ENCODE data around the gene CFAP70.
A peak's percentile ranks its signal among the peaks of the same experiment; 100 is the strongest.

CFAP70 gene

GRCh38 chr10:73252445-73253224 lies 106.0 kb downstream of the CFAP70 start, which contains the start of gene MRPS16:
MRPS16 (minus strand) TSS chr10:73252644; CDS start chr10:73252482, 162 bp downstream.
- peak; percentile 83 to 84 for DNase-seq (ENCODE audit: low read depth in 2 of 2)

DNA sequence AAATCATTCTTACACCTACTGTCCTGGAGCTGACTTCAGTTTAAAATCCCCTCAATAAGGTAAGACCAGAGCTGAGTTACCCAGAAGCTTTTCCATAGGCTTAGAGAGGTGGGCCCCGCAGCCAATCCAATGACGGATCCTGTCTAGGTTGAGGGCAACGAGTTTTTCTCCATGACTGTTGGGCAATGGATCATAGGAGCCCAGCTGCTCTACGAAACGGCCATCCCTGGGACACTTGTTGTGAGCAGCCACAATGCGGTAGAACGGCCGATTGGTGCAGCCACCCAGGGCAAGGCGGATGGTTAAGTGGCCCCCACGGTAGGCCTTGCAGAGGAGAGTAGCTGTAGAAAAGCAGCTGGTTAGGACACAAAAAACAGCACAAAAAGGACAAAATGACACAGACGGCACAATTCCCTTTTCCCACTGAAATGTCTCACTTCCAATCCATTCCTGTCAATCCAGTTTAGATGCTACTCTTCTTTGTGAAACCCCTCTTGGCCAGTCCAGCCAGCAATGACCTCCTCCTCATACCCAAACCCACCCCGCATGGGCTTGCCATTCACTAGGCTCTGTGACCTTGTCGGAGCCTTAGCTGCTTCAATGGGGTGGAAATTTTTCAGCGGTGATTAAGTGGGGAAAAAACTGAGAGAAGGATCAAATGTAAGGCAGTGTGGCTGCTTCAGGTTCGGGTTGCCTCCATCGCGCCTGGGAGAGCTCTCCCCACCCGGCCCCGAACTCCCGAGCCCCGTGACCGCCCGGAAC lies 106.8 kb downstream of the CFAP70 start:
- no peak for DNase-seq (ENCODE audit: low read depth in 2 of 2)

GRCh38 chr10:73248259-73248724 lies 110.4 kb downstream of the CFAP70 start:
- DNase-seq (ENCODE audit: low read depth in 2 of 2), result no peak

GRCh38 chr10:73247509-73248258 lies 111.0 kb downstream of the CFAP70 start:
- DNase-seq (ENCODE audit: low read depth in 2 of 2), result no peak

GRCh38 chr10:73246646-73247508 lies 111.8 kb downstream of the CFAP70 start, which contains the start of gene DNAJC9:
DNAJC9 (minus strand) TSS chr10:73247255; CDS start chr10:73247189, 66 bp downstream.
- DNase-seq (ENCODE audit: low read depth in 2 of 2), result peak; percentile 88 to 95

- DNase-seq (ENCODE audit: low read depth in 2 of 2), result no peak
Observed at GRCh38 chr10:73246322-73246645, 112.4 kb downstream of the CFAP70 start.

- no peak for DNase-seq (ENCODE audit: low read depth in 2 of 2)
Observed at GRCh38 chr10:73244866-73245477, 113.7 kb downstream of the CFAP70 start.

DNA sequence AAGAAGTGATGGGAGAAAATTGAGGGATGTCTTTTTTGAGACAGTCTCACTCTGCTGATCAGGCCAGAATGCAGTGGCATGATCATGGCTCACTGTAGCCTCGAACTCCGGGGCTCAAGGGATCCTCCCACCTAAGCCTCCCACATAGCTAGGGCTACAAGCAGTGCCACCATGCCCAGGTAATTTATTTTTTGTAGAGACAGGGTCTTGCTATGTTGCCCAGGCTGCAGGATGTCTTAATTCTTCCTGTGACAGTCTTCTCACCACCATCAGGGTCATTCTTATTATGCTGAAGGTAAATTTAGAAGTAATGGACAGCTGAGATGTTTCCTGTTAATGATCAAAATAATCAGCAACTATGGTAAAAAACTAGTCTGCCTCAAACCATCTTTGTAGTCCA lies 118.8 kb downstream of the CFAP70 start:
- no peak for DNase-seq (ENCODE audit: low read depth in 2 of 2)

DNA sequence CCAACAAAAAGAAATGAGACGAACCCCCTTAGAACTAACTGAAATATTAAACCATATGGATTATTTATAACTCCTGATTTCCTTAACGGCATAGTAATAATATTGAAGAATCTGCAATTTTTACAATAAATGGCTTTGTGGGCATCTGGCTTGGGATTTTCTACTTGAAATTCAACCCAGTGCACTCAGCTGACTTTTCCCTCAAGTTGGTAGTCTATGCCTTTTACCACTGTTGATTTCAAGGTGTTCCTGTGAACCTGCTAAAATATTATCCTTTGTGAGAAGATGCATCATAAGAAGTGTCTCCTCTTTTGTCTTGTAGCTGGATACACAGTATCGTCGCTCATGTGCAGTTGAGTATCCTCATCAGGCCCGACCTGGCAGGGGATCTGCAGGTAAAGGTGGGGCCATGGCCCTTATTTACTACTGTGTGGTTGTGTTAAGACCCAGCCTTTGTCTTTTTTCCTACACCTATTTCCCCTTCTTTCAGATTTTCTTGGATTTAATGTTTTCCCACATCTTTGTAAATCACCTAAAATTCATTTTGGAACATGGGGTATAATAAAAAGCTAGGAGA lies 119.6 kb downstream of the CFAP70 start:
- no peak for DNase-seq (ENCODE audit: low read depth in 2 of 2)

- no peak for DNase-seq (ENCODE audit: low read depth in 2 of 2)
Observed at GRCh38 chr10:73234695-73235094, 124.0 kb downstream of the CFAP70 start.

DNA sequence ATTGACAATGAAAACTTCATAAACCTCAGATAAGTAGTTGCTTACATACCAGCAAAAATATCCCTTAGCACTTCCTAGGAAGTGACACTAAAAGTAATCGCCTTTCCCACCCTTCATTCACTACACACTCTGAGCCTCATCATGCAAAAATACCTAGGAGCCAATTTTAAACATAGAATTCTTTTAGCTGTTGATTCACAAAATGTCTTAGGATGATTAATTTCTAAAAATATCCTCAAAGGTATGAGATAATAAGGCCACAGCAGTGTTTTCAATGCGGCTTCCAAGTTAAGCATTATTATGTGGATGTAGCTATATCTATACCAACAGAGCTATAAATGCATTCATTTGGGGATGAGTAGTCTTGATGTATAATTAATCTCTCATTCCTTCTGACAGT lies 124.8 kb downstream of the CFAP70 start:
- DNase-seq (ENCODE audit: low read depth in 2 of 2), result no peak

- DNase-seq (ENCODE audit: low read depth in 2 of 2), result no peak
Observed at GRCh38 chr10:73232887-73233286, 125.8 kb downstream of the CFAP70 start.

DNA sequence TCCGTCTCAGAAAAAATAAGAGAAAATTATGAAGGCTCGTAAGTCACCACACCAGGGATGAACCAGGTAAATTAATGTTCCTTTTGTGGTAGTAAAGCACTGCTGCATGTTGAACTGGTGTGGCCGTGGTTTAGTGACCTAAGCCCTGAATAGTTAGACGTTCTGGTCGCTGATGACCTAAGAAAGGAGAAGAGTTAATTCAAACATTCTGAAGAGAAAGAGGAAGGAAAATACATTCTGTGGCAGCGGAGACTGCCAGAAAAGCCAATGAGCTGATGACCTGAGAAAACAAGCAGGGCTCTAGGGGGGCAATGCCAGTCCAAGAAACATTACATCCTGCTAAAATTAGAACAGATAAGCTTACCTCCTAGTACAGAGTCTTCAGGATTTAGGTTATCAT lies 129.1 kb downstream of the CFAP70 start:
- DNase-seq (ENCODE audit: low read depth in 2 of 2), result no peak

DNA sequence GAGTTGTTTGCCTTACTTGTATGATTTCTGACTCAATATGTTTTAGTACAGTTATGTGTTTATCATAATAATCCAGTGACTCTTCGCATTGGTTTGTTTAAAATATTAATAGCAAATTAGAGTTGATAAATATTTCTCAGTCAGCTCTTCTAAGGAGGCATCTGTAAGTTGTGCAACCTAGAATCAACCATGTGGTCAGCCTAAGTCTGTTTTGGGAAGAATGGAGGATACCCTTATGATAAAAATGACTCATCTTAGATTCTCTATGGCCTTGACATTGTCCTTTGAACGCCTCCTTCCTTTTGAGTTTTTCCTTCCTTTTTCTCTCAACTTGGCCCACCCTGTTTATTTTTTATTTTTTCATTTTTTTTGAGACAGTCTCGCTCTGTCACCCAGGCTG lies 130.4 kb downstream of the CFAP70 start:
- DNase-seq (ENCODE audit: low read depth in 2 of 2), result no peak

DNA sequence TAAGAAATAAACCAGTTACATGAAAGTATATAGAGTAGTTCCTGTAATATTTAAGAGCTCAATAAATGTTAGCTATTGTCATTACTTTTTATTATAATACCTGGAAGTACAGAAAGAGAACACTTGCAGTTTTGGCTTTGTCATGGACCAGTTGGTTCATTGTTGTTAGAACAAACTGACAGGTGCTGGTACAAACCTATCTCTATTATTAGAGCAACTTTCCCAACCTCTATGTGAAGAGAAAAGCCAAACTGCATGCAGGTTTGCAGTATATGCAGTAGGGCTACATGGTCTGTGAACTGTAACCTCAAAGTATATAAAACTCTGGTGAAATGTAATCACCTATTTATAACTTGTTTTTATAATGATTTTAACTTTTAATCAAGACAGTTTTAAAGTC lies 132.0 kb downstream of the CFAP70 start:
- DNase-seq (ENCODE audit: low read depth in 2 of 2), result no peak

- no peak for DNase-seq (ENCODE audit: low read depth in 2 of 2)
Observed at GRCh38 chr10:73225518-73225917, 133.1 kb downstream of the CFAP70 start.

- DNase-seq (ENCODE audit: low read depth in 2 of 2), result no peak
Observed at GRCh38 chr10:73220989-73221388, 137.7 kb downstream of the CFAP70 start.

DNA sequence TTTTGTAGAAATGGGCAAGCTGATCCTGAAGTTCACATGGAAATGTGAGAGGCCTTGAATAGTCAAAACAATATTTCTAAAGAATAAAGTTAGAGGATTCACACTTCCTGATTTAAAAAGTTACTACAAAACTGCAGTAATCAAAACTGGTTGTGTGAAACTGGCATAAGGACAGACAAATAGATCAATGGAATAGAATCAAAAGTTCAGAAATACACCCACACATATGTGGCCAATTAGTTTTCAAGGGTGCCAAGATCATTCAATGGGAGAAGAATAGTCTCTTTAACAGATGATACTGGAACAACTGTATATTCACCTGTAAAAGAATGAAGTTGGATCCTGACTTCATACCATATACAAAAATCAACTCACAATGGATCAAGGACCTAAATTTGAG lies 139.3 kb downstream of the CFAP70 start:
- no peak for DNase-seq (ENCODE audit: low read depth in 2 of 2)

GRCh38 chr10:73218431-73219191 lies 140.1 kb downstream of the CFAP70 start:
- DNase-seq (ENCODE audit: low read depth in 2 of 2), result no peak

DNA sequence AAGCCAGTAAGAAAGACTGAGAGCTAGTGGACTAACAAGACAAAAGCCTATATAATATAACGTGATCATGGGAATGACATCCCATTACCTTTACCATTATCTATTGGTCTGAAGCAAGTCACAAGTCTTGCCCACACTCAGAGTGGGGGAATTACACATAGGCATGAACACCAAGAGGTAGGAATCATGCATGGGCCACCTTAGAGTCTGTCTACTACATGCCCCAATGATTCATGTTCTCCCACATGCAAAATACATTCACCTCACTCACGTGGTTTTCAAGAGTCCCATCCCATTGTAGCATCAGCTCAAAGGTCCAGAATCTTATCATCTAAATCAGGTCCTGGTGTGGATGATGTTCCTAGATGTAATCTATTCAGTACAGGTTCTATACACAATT lies 141.0 kb downstream of the CFAP70 start:
- DNase-seq (ENCODE audit: low read depth in 2 of 2), result no peak
